ENCODE data around the gene NGB. TPM values are rescaled to one million over a fixed set of nuclear protein-coding genes. Genes with fewer than 3 reads are reported as not detected.

Gene NGB
- total RNA-seq, 2 donors from 2014 or later, result not detected

GRCh38 chr14:77303417-77304156 lies 32.6 kb upstream of the NGB start:
- no peak overlapping the region for H3K27ac ChIP-seq (ENCODE audit: low read depth, low read length)
- TF ChIP-seq CTCF (conservative IDR thresholded peaks at IDR 0.05), result no peak
- no peak overlapping the region for H3K4me3 Mint-ChIP-seq
- no peak overlapping the region for H3K4me3 ChIP-seq (ENCODE audit: low read length)
- H3K36me3 ChIP-seq (ENCODE audit: control insufficient read depth, insufficient read depth, low read length), result peaks cover 50% of the 10 kb centered on the region
- peak overlapping the region; percentile 75 for H3K27ac Mint-ChIP-seq
- WGBS, 2 experiments (ENCODE audit: insufficient coverage in 1 of 2, insufficient read length in 1 of 2), result 86 to 93% methylated on average over 3 to 4 of the region's 4 CpGs
- no peaks in the 10 kb centered on the region for H3K27me3 ChIP-seq (ENCODE audit: control insufficient read depth, insufficient read depth, low read length, poor library complexity, severe bottlenecking)
- H3K4me1 ChIP-seq (ENCODE audit: control insufficient read depth, insufficient read depth, low read length), result peaks cover 15% of the 10 kb centered on the region
- no peak for DNase-seq
- H3K4me1 Mint-ChIP-seq, result peaks cover 28% of the 10 kb centered on the region
- no peaks in the 10 kb centered on the region for H3K9me3 ChIP-seq (ENCODE audit: control insufficient read depth, low read length)
- H3K36me3 Mint-ChIP-seq (ENCODE audit: low read depth), result peaks cover 15% of the 10 kb centered on the region
- H3K9me3 Mint-ChIP-seq, result no peaks in the 10 kb centered on the region
- no peaks in the 10 kb centered on the region for H3K27me3 Mint-ChIP-seq (ENCODE audit: insufficient read depth)
- no peak overlapping the region for H3K9ac ChIP-seq (ENCODE audit: extremely low read depth, low read length, poor library complexity, severe bottlenecking)

GRCh38 chr14:77302926-77303325 lies 31.9 kb upstream of the NGB start:
- no peak overlapping the region for H3K27ac ChIP-seq (ENCODE audit: low read depth, low read length)
- no peak overlapping the region for H3K27ac Mint-ChIP-seq
- H3K9ac ChIP-seq (ENCODE audit: extremely low read depth, low read length, poor library complexity, severe bottlenecking), result no peak overlapping the region

GRCh38 chr14:77301103-77301502 lies 30.1 kb upstream of the NGB start:
- Mint-ChIP-seq H3K4me1 (peaks cover 17% of the 10 kb centered on the region), H3K27me3 (ENCODE audit: insufficient read depth) (no peaks in the 10 kb centered on the region), H3K27ac (no peak overlapping the region), H3K9me3 (no peaks in the 10 kb centered on the region), H3K4me3 (no peak overlapping the region), H3K36me3 (ENCODE audit: low read depth) (peaks cover 34% of the 10 kb centered on the region)
- Histone ChIP-seq H3K27ac (ENCODE audit: low read depth, low read length) (no peak overlapping the region), H3K9me3 (ENCODE audit: control insufficient read depth, low read length) (no peaks in the 10 kb centered on the region), H3K9ac (ENCODE audit: extremely low read depth, low read length, poor library complexity, severe bottlenecking) (no peak overlapping the region), H3K27me3 (ENCODE audit: control insufficient read depth, insufficient read depth, low read length, poor library complexity, severe bottlenecking) (no peaks in the 10 kb centered on the region), H3K4me3 (ENCODE audit: low read length) (no peak overlapping the region), H3K36me3 (ENCODE audit: control insufficient read depth, insufficient read depth, low read length) (peaks cover 68% of the 10 kb centered on the region), H3K4me1 (ENCODE audit: control insufficient read depth, insufficient read depth, low read length) (peaks cover 8% of the 10 kb centered on the region)
- WGBS, 2 experiments (ENCODE audit: insufficient coverage in 1 of 2, insufficient read length in 1 of 2), result 45 to 51% methylated on average over 9 to 10 of the region's 10 CpGs
- peak; percentile 95 for TF ChIP-seq CTCF (conservative IDR thresholded peaks at IDR 0.05)
- peak; percentile 97 for DNase-seq

More at GRCh38 chr14:77302926-77303325, 31.9 kb upstream of the NGB start:
- Mint-ChIP-seq H3K9me3 (no peaks in the 10 kb centered on the region), H3K36me3 (ENCODE audit: low read depth) (peaks cover 20% of the 10 kb centered on the region), H3K27me3 (ENCODE audit: insufficient read depth) (no peaks in the 10 kb centered on the region), H3K4me1 (peaks cover 28% of the 10 kb centered on the region), H3K4me3 (no peak overlapping the region)
- no peaks in the 10 kb centered on the region for H3K9me3 ChIP-seq (ENCODE audit: control insufficient read depth, low read length)
- no peaks in the 10 kb centered on the region for H3K27me3 ChIP-seq (ENCODE audit: control insufficient read depth, insufficient read depth, low read length, poor library complexity, severe bottlenecking)
- H3K4me3 ChIP-seq (ENCODE audit: low read length), result no peak overlapping the region
- 96 to 99% methylated on average over 5 of the region's 5 CpGs for WGBS, 2 experiments (ENCODE audit: insufficient coverage in 1 of 2, insufficient read length in 1 of 2)
- DNase-seq, result no peak
- peaks cover 56% of the 10 kb centered on the region for H3K36me3 ChIP-seq (ENCODE audit: control insufficient read depth, insufficient read depth, low read length)
- H3K4me1 ChIP-seq (ENCODE audit: control insufficient read depth, insufficient read depth, low read length), result peaks cover 15% of the 10 kb centered on the region
- peak; percentile 29 for TF ChIP-seq CTCF (conservative IDR thresholded peaks at IDR 0.05)

Data from endodermal cell (in vitro differentiated cells).